Left renal pelvis (tissue), 4 donors: ENCODE results near the gene SNTB2. TPM values are rescaled to one million over a fixed set of nuclear protein-coding genes. Genes with fewer than 3 reads are reported as not detected.

Source experiments
- DNase-seq, 4 donors: peaks; one replicate each; pipeline ENCODE4 v3.0.0-alpha.2; 2013; ENCODE audit warnings: low read depth in 4 of 4, low spot score in 3 of 4
- polyA plus RNA-seq, 4 donors: library from polyadenylated mRNA; unstranded; fragments of 120-200 nt; gene quantifications; one replicate each; pipeline ENCODE4 v1.2.1, GENCODE V29; 2013; ENCODE audit not compliant: insufficient read length in 4 of 4

Gene SNTB2
- polyA plus RNA-seq, 4 donors, result 12.6 to 23.8 (median 13.2) TPM

GRCh38 chr16:69315486-69316311, 128.7 kb downstream of the SNTB2 start:
- DNase-seq, result no peak

- no peak for DNase-seq
Observed at GRCh38 chr16:69316595-69317034, 129.7 kb downstream of the SNTB2 start.

GRCh38 chr16:69318177-69318910, 131.4 kb downstream of the SNTB2 start:
- DNase-seq, result no peak

- no peak for DNase-seq
Observed at GRCh38 chr16:69318911-69319289, 131.9 kb downstream of the SNTB2 start.

- no peak for DNase-seq
Observed at GRCh38 chr16:69319381-69319780, 132.4 kb downstream of the SNTB2 start.

- no peak for DNase-seq
Observed at GRCh38 chr16:69319826-69320739, 133.1 kb downstream of the SNTB2 start.

- no peak for DNase-seq
Observed at GRCh38 chr16:69320740-69321073, 133.7 kb downstream of the SNTB2 start.

- no peak for DNase-seq
Observed at GRCh38 chr16:69321080-69321479, 134.1 kb downstream of the SNTB2 start.

GRCh38 chr16:69322343-69322742, 135.4 kb downstream of the SNTB2 start:
- no peak for DNase-seq

GRCh38 chr16:69323415-69323814, 136.5 kb downstream of the SNTB2 start:
- DNase-seq, result no peak

GRCh38 chr16:69324013-69324531, 137.1 kb downstream of the SNTB2 start:
- no peak for DNase-seq

GRCh38 chr16:69324585-69325253, 137.8 kb downstream of the SNTB2 start:
- no peak for DNase-seq

GRCh38 chr16:69325784-69326171, 138.8 kb downstream of the SNTB2 start:
- DNase-seq, result no peak

GRCh38 chr16:69326172-69326873, 139.4 kb downstream of the SNTB2 start:
- DNase-seq, result no peak

GRCh38 chr16:69327585-69328310, 140.8 kb downstream of the SNTB2 start:
- DNase-seq, result no peak

GRCh38 chr16:69328854-69329316, 141.9 kb downstream of the SNTB2 start:
- no peak for DNase-seq

GRCh38 chr16:69329369-69330285, 142.7 kb downstream of the SNTB2 start:
- DNase-seq, result no peak
